ENCODE results near the gene LTC4S.

LTC4S gene

GRCh38 chr5:179814090-179814489, 20.3 kb downstream of the LTC4S start:
- TF ChIP-seq POLR2A (IDR thresholded peaks at IDR 0.05; ENCODE audit: extremely low read depth, insufficient read length) = no peak
- no peak for TF ChIP-seq MAX (IDR thresholded peaks at IDR 0.05; ENCODE audit: low read depth, low read length)
- no peak for TF ChIP-seq MYC (IDR thresholded peaks at IDR 0.05; ENCODE audit: low read depth, low read length)
- TF ChIP-seq, protein P1, sequence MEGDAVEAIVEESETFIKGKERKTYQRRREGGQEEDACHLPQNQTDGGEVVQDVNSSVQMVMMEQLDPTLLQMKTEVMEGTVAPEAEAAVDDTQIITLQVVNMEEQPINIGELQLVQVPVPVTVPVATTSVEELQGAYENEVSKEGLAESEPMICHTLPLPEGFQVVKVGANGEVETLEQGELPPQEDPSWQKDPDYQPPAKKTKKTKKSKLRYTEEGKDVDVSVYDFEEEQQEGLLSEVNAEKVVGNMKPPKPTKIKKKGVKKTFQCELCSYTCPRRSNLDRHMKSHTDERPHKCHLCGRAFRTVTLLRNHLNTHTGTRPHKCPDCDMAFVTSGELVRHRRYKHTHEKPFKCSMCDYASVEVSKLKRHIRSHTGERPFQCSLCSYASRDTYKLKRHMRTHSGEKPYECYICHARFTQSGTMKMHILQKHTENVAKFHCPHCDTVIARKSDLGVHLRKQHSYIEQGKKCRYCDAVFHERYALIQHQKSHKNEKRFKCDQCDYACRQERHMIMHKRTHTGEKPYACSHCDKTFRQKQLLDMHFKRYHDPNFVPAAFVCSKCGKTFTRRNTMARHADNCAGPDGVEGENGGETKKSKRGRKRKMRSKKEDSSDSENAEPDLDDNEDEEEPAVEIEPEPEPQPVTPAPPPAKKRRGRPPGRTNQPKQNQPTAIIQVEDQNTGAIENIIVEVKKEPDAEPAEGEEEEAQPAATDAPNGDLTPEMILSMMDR (IDR thresholded peaks at IDR 0.05; ENCODE audit: low read depth, low read length) = no peak
- no peak overlapping the region for H3K4me3 ChIP-seq (ENCODE audit: low read depth, low read length)
- DNase-seq (ENCODE audit: low read depth) = no peak

- H3K4me3 ChIP-seq (ENCODE audit: low read depth, low read length) = no peak overlapping the region
- TF ChIP-seq, protein P1 (IDR thresholded peaks at IDR 0.05; ENCODE audit: low read depth, low read length) = no peak
- TF ChIP-seq MYC (IDR thresholded peaks at IDR 0.05; ENCODE audit: low read depth, low read length) (no peak), MAX (IDR thresholded peaks at IDR 0.05; ENCODE audit: low read depth, low read length) (no peak), POLR2A (IDR thresholded peaks at IDR 0.05; ENCODE audit: extremely low read depth, insufficient read length) (no peak)
- DNase-seq (ENCODE audit: low read depth) = no peak
Observed at GRCh38 chr5:179815491-179816249, 21.9 kb downstream of the LTC4S start.

DNA sequence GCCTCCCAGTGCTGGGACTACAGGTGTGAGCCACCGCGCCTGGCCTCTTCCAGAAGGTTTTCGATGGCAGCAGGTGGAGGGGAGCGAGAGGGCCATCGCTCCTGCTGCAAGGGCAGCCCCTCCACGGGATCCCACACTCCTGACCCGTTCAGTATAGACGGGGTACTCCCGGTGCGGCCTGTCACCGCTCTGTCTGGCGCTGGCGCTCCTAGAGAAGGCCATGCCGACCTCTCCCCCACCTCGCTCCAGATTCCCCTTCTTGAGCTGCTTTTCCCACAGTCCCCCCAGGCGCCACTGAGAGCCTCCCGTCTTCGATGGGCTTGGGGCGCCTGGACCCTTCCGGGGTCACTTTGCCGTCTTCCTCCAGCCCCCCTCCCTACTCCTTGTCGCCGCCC, 22.6 kb downstream of the LTC4S start:
- TF ChIP-seq MYC (IDR thresholded peaks at IDR 0.05; ENCODE audit: low read depth, low read length) = no peak
- no peak for TF ChIP-seq POLR2A (IDR thresholded peaks at IDR 0.05; ENCODE audit: extremely low read depth, insufficient read length)
- no peak for TF ChIP-seq MAX (IDR thresholded peaks at IDR 0.05; ENCODE audit: low read depth, low read length)
- TF ChIP-seq, protein P1 (IDR thresholded peaks at IDR 0.05; ENCODE audit: low read depth, low read length) = no peak
- no peak overlapping the region for H3K4me3 ChIP-seq (ENCODE audit: low read depth, low read length)

GRCh38 chr5:179816796-179817469, 23.1 kb downstream of the LTC4S start:
- no peak overlapping the region for H3K4me3 ChIP-seq (ENCODE audit: low read depth, low read length)
- TF ChIP-seq MYC (IDR thresholded peaks at IDR 0.05; ENCODE audit: low read depth, low read length) (no peak), POLR2A (IDR thresholded peaks at IDR 0.05; ENCODE audit: extremely low read depth, insufficient read length) (no peak), MAX (IDR thresholded peaks at IDR 0.05; ENCODE audit: low read depth, low read length) (no peak)
- TF ChIP-seq, protein P1 (IDR thresholded peaks at IDR 0.05; ENCODE audit: low read depth, low read length) = no peak
- DNase-seq (ENCODE audit: low read depth) = no peak

More for the DNA sequence above, 22.6 kb downstream of the LTC4S start:
- DNase-seq (ENCODE audit: low read depth) = no peak

- no peak overlapping the region for H3K4me3 ChIP-seq (ENCODE audit: low read depth, low read length)
- DNase-seq (ENCODE audit: low read depth) = no peak
- TF ChIP-seq MYC (IDR thresholded peaks at IDR 0.05; ENCODE audit: low read depth, low read length) (no peak), MAX (IDR thresholded peaks at IDR 0.05; ENCODE audit: low read depth, low read length) (no peak), POLR2A (IDR thresholded peaks at IDR 0.05; ENCODE audit: extremely low read depth, insufficient read length) (no peak)
- TF ChIP-seq, protein P1 (IDR thresholded peaks at IDR 0.05; ENCODE audit: low read depth, low read length) = no peak
Observed at GRCh38 chr5:179817470-179817840, 23.7 kb downstream of the LTC4S start.
